T-helper 22 cell (primary cell): Measurements from ENCODE around the gene LINC01488.

ENCODE experiments used
- DNase-seq: peaks from one replicate; pipeline ENCODE4 v3.0.0-alpha.2; 2020; ENCODE audit warnings: low read depth

LINC01488 gene

DNA sequence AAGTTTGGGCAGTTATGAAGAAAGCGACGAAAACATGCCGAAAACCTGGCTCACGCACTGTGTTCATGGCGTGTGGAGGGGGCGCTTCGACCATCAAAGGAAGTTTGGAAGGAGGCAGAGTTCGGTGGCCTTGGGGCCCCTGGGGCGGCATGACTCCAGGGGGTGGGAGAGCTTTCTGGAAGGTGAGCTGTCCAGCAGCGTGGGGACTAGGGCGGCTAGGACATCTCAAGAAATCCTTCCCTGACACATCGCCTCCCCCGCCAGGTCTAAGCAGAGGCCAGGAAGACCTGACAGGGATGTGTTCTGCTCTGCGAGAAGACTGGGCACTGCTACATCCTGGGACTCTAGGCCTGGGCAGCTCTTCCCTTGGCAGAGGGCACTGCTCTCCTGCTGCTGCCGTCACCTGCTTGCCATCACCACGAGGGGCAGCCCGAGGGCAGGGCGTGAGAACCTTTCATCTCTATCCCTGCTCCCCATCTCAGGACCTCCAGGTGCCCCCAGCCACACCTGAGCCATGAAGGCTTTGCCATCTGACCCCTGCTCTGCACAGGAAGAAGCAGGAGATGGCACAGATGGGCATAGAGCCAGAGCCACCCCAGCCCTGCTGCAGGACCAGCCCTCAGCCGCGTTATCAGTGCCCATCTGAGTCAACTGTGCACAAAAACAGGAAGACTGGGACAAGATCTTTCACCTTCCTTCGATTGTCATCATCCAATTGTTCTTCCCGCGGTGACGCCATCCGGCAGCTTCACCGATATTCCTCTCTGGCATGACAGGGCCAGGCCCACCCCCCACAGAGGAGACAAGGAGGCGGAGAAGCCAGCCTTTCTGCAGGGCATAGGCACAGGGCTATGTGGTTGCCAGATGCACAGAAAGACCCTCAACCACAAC lies 12.7 kb downstream of the LINC01488 start:
- DNase-seq = no peak

DNA sequence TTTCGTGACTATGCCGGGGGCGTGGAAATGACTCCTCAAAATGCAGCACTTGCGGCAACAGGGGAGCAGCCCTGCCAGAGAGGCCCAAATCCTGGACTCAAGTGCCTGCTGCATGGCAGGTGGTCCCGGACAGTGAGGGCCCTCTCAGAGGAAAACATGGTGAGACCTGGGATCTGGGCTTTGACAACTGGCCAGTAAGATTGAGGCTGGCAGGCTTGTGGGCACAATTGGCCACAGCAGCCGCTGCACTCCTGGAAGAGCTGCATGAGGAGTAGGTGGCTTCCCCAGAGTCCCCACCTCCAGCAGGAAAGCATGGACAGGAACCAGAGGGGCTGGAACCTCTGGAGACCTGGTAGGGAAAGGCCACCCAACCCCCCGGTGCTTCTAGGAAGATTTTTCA lies 13.4 kb downstream of the LINC01488 start:
- no peak for DNase-seq

DNA sequence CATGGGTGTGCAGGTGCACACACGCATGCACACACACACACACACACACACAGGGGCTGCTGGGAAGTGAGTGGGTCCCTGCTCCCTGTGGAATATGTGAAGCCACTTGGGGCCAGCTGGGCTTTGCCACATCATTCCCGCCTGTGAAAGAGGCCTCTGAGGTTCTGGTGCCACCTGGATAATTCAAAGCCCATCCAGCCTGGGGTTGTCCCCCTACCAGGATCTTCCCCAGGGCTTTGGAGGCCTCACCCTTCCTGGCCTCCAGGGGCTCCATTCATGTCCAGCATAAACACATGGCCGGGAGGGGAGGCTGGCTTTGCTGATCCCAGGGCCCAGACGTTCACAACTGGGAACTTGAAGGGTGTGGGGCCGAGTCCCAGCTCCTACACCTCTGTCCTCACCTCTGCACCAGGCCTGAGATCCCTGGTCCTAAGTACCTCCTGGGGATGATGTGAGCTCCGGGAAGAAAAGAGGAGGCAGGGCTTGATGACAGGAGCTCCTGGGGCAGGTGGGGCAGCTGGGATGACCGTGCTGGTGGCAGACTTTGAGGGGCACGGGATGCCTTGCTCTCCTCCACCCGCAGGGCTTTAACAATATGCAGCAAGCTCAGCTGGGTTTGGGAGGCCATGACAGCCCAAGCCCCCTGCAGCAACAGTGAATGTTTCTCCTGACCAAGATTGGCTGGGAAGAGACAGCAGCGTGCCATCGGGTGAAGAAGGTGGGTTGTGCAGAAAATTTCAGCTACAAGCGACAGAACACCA lies 14.2 kb downstream of the LINC01488 start:
- no peak for DNase-seq

DNA sequence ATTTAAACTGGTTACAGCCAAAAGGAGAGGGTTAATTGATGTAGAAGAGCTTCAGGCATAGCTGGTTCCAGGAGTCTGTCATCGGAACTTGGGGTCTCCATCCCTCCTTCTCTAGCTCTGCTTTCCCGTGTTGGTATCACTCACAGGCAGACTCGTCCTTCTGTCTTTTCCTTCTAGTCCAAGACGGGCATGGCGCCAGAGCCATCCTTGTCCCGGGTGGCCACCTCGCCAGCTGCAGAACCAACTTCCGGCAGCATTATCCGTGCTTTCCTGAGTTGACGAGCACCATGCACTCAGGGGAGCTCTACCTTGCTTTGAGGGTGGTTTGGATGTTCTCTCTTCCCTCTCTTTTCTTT lies 14.7 kb downstream of the LINC01488 start:
- DNase-seq = no peak

DNA sequence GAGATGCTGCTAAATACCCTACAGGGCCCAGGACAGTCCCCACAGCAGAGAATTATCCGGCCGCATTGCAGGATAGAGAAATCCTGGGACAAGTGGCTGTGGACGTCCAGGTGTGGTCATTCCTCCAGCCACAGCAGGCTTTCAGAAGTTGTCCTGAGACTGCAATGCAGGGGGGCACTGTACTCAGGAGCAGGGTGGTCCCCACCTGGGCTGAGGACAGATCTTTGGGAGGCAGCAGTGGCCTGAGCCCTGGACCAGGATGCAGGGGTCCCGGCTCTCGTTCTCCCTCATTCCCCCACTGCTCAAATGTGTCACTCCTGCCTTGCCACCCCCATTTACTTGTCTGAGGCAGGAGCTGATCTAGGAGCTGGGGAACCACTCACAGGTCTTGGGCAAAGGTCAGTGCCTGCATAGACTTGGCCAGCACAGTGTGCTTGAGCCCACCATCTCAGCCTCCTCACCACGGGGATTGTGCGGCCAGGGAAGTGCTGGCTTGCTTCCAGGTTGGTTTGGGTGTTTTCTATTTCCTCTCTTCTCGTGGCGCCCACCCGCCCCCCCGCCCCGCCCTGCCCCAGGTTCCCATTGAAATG lies 15.3 kb downstream of the LINC01488 start:
- DNase-seq = no peak

DNA sequence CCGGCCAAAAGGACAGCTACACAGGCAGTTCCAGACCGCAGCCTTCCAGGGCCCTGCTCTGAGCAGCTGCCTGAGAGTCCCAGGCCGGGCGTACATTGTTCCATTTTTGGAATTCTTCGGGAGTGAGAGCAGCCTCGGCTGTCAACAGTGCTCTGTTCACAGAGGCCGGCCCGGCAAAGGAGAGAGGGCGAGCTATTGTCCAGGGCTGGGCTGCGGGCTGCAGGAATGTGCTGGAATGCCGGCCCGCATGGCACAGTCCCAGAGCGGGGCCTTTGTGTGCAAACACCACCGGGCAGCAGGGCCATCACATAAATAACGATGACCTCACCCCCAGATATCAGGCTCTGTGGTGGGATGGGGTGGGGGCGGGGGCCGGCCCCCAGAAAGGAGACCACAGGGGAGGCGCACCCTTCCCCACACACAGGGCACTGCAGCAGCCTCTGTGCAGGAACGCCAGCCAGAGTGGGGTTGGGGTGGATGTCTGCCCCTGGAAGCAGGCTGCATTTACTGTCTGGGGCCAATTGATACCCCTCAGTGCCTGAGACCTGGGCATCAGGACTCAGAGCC lies 15.8 kb downstream of the LINC01488 start:
- DNase-seq = no peak

DNA sequence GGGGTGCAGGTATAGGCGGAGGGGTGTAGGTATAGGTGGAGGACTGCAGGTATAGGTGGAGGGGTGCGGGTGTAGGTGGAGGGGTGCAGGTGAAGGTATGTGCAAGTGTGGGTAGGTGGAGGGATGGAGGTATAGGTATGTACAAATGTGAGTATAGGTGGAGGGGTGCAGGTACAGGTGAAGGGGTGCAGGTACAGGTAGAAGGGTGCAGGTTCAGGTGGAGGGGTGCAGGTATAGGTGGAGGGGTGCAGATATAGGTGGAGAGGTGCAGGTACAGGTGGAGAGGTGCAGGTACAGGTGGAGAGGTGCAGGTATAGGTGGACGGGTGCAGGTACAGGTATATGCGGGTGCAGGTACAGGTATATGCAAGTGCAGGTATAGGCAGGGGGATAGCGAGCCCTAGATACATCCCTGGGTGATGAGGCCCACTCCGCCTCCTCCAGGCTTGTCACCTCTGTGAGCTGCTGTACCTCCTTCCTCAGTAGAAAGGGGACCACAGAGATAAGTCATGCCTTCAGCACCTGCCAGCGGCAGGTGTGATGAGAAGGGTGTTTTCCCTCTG lies 17.2 kb downstream of the LINC01488 start:
- DNase-seq = no peak

DNA sequence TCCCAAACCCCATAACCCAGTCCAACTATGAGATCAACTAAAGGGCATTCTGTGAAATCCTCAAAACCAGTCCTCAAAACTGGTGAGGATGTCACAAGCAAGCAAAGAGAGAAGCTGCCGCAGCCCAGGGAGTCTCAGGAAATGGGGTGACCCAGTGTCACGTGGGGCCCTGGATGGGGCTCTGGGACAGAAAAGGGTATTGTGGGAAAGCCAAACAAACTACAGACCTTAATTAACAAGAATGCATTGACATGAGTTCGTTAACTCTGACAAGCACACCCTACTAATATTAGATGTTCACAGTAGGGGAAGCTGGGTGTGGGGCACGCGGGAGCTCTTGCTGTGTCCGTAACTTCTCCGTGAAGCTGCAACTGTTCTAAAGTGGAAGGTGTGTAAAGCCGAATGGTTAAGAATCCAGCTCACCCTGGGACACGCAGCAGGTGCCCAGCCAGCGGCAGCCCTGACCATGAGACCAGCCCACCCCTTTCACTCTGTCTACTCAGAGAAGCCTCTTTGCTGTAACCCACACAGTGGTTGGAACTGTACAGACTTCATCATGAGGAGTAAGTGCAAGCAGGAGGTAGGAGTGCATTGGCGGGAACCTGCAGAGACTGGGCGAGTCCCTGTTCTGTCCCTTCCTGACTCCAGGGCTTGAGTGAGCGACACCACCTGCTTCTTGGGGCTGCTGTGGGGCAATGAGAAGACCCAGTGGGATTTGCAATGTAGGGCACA lies 17.9 kb downstream of the LINC01488 start:
- DNase-seq = no peak

DNA sequence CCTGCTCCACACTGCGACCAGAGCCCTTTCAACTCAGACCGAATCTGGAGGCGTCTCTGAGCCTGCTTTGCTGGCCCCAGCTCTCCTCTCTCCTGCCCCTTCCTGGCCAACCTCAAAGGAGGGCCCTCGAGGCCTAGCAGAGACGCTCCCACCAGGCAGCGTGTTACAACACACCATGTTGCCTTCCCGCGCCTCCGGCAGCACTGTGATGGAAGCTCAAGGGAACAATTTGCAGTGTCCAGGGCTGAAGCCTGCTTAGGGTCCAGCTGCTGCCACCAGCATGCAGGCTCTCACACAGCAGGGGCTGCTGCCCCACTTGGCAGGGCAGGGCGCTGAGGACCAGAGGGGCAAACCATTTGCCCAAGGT lies 18.4 kb downstream of the LINC01488 start:
- DNase-seq = no peak

DNA sequence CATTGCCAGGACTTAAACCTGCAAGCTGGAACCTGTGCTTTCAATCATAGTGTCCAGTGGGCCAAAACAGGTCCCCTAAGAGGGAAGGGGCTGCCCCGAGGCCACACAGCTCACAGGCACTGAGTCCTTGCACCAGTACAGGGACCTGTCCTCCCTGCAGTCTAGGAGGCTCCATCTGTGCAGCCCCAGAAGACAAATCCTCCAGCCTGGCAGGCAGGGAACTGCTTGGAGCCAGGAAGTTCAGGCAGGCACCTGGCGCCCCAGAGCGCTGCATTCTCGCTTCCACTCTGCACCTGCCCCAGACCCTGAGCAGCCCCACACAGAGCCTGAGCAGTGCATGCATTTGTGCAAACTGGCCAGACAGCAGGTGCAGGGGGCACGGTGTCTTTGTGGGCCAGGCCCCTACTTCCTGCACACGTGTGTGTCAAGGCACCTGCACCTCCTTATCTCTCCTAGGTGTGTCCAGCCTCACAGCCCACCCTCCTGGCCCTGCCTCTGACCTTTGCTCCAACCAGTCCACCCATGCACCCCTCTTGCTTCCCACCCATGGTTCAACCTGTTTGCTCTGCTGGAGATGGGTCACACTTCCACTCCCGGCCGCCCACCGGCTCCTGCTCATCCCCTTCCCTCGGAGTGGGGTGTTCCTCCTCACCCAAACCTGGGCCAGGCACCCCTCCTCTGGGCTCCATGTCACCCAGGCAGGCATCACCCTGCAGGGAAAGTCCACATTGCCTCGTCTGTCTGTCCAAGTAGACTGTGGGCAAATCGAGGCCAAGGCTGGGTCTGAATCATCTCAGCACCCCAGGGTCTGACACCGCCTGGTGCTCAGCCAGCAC lies 19.0 kb downstream of the LINC01488 start:
- no peak for DNase-seq

DNA sequence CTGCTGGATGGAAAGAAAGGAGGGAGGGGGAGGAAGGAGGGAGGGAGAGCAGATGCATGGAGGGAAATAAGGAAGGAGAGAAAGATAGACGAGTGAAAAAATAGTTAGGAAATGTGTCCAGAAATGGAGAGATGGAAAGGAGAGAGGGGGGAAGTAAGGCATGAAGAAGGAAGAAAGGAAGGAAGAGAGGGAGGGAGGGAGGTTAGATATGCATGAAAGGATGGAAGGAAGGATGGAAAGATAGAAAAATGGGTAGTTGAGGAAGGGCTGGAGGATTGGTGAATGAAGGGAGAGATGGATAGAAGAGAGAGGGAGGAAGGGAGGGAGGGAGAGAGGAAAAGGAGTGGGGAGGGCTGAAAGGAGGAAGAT lies 19.6 kb downstream of the LINC01488 start:
- DNase-seq = no peak

DNA sequence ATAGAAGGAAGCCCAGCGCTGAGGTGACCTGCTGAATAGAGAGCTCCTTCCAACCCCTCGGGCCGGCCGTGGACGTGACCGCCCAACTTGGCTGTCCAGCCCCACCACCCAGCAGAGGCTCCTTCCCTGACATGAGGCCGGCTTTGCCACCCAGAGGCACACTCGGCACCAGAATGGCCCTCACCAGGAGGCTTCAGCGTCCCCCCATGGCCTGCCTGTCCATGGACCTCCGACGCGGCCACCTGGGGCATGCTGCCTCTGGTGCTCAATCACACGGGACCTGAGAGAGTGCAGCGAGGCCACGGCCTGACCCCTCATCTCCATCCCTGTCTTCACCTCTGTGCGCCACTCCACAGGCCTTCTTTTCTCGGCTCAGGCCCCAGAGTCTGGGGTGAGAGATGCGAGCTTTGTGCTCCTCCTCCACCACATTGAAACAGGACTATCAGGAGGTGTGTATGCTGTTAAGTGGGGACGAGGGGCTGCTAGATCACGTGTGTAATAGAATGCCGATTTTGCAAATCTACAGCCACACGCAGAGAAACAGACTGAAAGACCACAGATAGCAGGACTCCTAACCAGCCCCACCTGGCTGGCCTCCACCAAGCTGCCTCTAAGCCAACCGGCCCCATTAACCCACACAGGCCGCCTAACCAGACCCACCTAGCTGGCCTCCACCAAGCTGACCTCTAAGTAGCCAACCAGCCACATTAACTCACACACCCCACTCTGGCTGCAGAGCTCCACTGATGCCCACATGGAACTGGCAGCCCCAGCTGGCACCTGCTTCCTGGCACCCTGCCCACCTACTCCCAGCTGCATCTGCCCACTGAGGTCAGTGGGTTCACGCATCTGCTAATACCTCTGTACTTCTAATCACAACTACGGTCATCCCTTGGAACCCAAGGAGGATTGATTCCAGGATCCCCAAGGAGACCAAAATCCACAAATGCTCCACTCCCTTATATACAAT lies 20.7 kb downstream of the LINC01488 start:
- no peak for DNase-seq

DNA sequence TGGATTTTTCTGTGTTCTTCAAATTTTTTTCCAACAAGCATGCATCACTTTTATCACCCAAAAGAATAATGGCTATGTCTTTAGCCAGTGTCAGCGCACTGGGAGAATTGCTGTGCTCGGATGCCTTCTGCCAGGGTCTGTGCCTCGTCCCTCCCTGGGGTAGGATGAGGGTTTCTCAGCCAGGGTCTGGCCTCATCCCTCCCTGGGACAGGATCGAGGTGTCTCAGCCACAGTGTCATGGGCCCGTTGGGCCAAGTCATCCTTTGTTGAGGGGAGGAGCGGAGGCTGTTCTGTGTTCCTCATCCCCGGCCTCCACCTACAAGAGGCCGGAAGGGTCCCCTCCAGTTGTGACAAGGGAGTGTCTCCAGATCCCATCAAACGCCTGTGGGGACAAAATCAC lies 22.7 kb downstream of the LINC01488 start:
- DNase-seq = no peak

DNA sequence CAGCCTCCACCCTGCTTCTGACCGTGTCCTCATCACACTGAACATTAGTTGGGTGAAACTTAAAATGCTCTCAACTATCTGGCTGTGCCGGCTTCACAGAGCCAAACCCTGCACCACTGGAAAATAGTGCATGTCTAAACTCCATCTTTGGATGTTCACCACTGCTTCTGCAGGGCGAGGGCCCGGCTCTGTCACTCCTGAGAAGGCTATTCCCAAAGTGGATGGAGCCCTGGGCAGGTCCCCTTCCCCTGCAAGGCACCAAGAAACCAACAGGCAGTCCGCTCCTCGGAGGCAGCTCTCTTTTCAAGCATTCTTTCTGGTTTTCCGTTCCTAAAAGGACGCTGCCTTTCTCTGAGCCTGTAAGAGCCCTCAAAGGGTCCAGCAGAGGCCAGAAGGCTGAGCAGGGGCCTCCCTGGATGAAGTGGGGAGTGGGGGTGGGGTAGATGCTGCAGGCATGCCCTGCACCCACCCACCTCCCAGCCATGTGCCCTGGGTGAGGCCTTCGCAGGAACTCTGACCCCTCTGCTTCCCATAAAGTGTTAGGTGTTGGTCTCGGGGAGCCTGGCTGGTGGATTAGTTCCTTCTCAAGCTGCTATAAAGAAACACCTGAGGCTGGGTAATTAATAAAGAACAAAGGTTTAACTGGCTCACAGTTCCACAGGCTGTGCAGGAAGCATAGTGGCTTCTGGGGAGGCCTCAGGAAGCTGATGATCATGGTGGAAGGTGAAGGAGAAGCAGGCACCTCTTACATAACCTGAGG lies 23.3 kb downstream of the LINC01488 start:
- no peak for DNase-seq

DNA sequence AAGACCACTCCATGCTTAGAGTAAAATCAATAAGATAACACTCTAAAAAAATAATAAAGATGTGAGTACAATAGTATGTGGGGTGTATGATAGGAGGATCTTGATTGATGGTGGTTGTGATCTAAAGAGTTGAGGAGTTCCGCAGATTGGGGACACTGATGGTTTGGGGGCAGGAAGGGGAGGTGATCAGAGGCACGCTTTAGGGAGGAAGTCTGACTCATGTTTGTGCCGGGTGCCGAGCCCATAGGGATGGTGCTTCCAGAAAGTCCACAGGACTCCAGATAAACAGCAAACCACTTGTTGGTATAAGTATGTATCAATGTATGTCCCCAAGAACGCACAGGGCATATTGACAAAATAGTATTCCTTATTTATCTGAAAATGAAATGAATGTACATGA lies 27.5 kb downstream of the LINC01488 start:
- DNase-seq = no peak

DNA sequence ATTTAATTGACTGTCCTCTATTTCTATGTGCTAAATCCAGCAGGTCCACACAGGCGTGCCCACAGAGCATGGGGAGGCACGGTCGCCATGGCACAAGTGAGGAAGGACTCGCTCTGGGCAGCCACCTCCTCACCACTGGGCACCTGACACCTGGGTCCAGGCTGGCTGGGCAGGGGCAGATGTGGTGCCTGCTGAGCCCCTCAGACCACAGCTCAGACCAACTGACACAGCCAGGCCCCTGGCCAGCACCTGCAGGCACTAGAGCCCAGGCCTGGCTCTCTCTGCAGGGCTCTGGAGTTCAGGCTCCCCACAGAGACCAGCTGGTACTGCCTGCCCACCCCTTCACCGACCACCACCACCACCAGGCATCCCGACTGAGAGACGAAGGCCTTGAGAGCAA lies 27.9 kb downstream of the LINC01488 start:
- DNase-seq = no peak

DNA sequence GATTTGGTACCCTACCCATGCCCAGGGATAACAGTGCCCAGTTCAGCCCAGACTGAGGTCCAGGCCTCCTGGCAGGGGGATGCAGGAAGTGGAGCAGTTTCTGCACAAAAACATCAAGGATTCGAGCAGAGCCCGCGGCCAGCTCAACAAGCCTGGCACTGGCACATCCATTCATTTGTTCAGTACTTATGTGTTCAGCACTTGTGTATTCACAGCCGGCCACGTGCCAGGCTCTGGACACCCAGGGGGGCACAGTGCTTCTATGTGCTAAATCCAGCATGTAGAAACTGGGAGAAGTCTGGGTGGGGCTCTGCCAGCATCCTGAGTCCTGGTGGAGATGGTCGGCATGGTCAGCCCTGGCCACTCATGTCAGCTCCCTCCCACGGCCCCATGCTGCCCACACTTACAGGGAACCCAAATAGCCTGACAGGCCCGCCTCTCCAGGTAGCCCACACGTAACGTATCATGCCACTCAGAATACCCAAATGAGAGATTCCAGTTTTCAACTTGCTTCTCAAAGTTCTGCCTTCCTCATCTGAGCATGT lies 28.5 kb downstream of the LINC01488 start:
- no peak for DNase-seq

DNA sequence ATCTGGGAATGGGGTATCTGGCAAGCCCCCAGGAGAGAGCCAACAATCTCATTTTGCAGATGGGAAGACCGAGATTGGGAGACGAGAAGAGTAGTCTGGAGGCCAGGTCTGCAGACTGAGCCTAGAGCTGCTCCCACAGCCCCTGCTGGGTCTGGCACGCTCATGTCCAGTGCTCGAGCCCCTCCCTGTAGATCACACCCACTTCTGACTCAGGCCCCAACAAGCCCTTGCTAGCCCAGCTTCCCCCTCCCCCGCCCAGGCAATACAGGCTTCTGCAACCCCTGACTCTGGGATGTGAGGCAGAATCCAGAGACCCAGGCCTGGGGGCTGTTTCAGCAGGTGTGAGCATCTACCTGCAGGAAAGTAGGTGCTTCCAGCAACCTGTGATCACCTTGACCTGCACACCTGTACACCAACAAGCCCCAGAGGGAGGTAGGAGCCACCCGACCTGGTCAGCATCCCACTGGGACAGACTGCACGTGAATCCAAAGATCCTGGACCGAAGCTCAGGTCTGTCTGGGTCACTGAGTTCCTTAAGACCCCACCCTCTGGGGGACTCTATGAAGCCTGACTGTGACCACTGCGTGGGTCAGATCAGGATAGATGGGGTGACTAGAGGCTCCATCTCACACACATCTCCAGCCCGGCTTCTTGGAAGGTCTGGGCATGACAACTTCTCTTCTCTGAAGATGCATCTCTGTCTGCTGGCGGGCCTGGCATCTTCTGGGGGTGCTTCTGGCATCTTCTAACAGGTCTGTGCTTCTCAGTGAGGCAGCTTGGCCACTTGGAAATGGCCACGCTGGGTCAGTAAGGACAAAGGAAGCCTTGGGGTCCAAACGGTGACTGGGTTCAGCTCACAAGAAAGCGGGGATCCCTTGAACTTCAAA lies 29.3 kb downstream of the LINC01488 start:
- no peak for DNase-seq
